Activated naive CD4-positive, alpha-beta T cell treated with anti-CD3 and anti-CD28 coated beads, Interleukin-2, amount 50 U/mL, for 72 hours (primary cell): ENCODE data around the gene RGPD6. TPM values are rescaled to one million over a fixed set of nuclear protein-coding genes. Genes with fewer than 3 reads are reported as not detected.
"Not testable (repeated sequence)": the region's sequence is repeated elsewhere in the genome, so short reads cannot be mapped to it uniquely, and the experiment has no call there.

Experiments
- ATAC-seq, 2 donors: fragments of 150-1000 bp; cut with Tn5 transposase; 2 replicates each; pipeline ENCODE4 v1.10.0; 2021; ENCODE audit warnings: mild to moderate bottlenecking in 2 of 2, moderate library complexity in 2 of 2
- DNase-seq, 2 donors: peaks; one replicate each; pipeline ENCODE4 v3.0.0; 2021 to 2022; ENCODE audit warnings: low spot score in 2 of 2
- H3K27ac Mint-ChIP-seq, 2 donors: one replicate each; pipeline ENCODE4 v1.8.0; 2022; ENCODE audit warnings: mild to moderate bottlenecking in 2 of 2, mixed read lengths in 2 of 2
- H3K36me3 Mint-ChIP-seq, 2 donors: one replicate each; pipeline ENCODE4 v1.8.0; 2022; ENCODE audit warnings: mixed read lengths in 2 of 2
- H3K9me3 Mint-ChIP-seq, 2 donors: one replicate each; pipeline ENCODE4 v1.8.0; 2022; ENCODE audit warnings: mixed read lengths in 2 of 2
- total RNA-seq, 2 donors: library from RNA; stranded (reverse); gene quantifications; one replicate each; pipeline ENCODE4 v1.2.3, GENCODE V29; 2022

RGPD6 gene
- total RNA-seq, 2 donors from 2014 or later, result 14.0 to 23.0 TPM

- not testable (repeated sequence) for H3K36me3 Mint-ChIP-seq, H3K9me3 Mint-ChIP-seq, DNase-seq, H3K27ac Mint-ChIP-seq
- ATAC-seq, result peak; percentile 74 to 80
These were observed 77.2 kb downstream of the RGPD6 start for GRCh38 chr2:110499755-110500377.

- DNase-seq, H3K36me3 Mint-ChIP-seq, H3K9me3 Mint-ChIP-seq, H3K27ac Mint-ChIP-seq, ATAC-seq: not testable (repeated sequence)
These were observed 81.0 kb downstream of the RGPD6 start for GRCh38 chr2:110496027-110496426.

GRCh38 chr2:110494488-110494887, 82.5 kb downstream of the RGPD6 start:
- not testable (repeated sequence) for H3K9me3 Mint-ChIP-seq, ATAC-seq, H3K27ac Mint-ChIP-seq, DNase-seq, H3K36me3 Mint-ChIP-seq

GRCh38 chr2:110488991-110489390, 88.0 kb downstream of the RGPD6 start:
- ATAC-seq, H3K36me3 Mint-ChIP-seq, H3K9me3 Mint-ChIP-seq, DNase-seq, H3K27ac Mint-ChIP-seq: not testable (repeated sequence)

- not testable (repeated sequence) for H3K9me3 Mint-ChIP-seq, ATAC-seq, H3K27ac Mint-ChIP-seq, DNase-seq, H3K36me3 Mint-ChIP-seq
These were observed 94.3 kb downstream of the RGPD6 start for GRCh38 chr2:110482697-110483096.

- not testable (repeated sequence) for DNase-seq, H3K27ac Mint-ChIP-seq, H3K9me3 Mint-ChIP-seq, H3K36me3 Mint-ChIP-seq
- ATAC-seq, result peak in 1 of 2 donors; percentile 65
These were observed 95.8 kb downstream of the RGPD6 start for GRCh38 chr2:110481200-110481599.

GRCh38 chr2:110480084-110480483, 96.9 kb downstream of the RGPD6 start:
- not testable (repeated sequence) for DNase-seq, H3K9me3 Mint-ChIP-seq, H3K36me3 Mint-ChIP-seq, H3K27ac Mint-ChIP-seq, ATAC-seq

- not testable (repeated sequence) for H3K9me3 Mint-ChIP-seq, H3K36me3 Mint-ChIP-seq, ATAC-seq, H3K27ac Mint-ChIP-seq, DNase-seq
These were observed 99.7 kb downstream of the RGPD6 start for GRCh38 chr2:110477370-110477769.

- not testable (repeated sequence) for DNase-seq, ATAC-seq, H3K27ac Mint-ChIP-seq, H3K36me3 Mint-ChIP-seq, H3K9me3 Mint-ChIP-seq
These were observed 100.1 kb downstream of the RGPD6 start for GRCh38 chr2:110476952-110477351.

GRCh38 chr2:110475627-110476359, 101.2 kb downstream of the RGPD6 start:
- not testable (repeated sequence) for H3K9me3 Mint-ChIP-seq, DNase-seq, H3K27ac Mint-ChIP-seq, H3K36me3 Mint-ChIP-seq
- peak; percentile 21 to 38 for ATAC-seq

- H3K9me3 Mint-ChIP-seq, DNase-seq, H3K27ac Mint-ChIP-seq, H3K36me3 Mint-ChIP-seq: not testable (repeated sequence)
- peak; percentile 96 to 97 for ATAC-seq
These were observed 102.1 kb downstream of the RGPD6 start for GRCh38 chr2:110474898-110475297.

- H3K36me3 Mint-ChIP-seq, DNase-seq, H3K27ac Mint-ChIP-seq, H3K9me3 Mint-ChIP-seq, ATAC-seq: not testable (repeated sequence)
These were observed 104.0 kb downstream of the RGPD6 start for GRCh38 chr2:110473059-110473358.

GRCh38 chr2:110472171-110473058, 104.6 kb downstream of the RGPD6 start, which contains the start of gene LIMS4:
TSS of gene LIMS4 (minus strand) at chr2:110472816. CDS start at chr2:110472778, 38 bp downstream.
- H3K27ac Mint-ChIP-seq, DNase-seq, ATAC-seq, H3K36me3 Mint-ChIP-seq, H3K9me3 Mint-ChIP-seq: not testable (repeated sequence)

GRCh38 chr2:110468921-110469320, 108.1 kb downstream of the RGPD6 start:
- not testable (repeated sequence) for H3K27ac Mint-ChIP-seq, DNase-seq, H3K36me3 Mint-ChIP-seq, H3K9me3 Mint-ChIP-seq, ATAC-seq

- DNase-seq, ATAC-seq, H3K27ac Mint-ChIP-seq, H3K9me3 Mint-ChIP-seq, H3K36me3 Mint-ChIP-seq: not testable (repeated sequence)
These were observed 111.7 kb downstream of the RGPD6 start for GRCh38 chr2:110465312-110465711.
